ENCODE results near the gene MAD1L1.

The MAD1L1 gene

DNA sequence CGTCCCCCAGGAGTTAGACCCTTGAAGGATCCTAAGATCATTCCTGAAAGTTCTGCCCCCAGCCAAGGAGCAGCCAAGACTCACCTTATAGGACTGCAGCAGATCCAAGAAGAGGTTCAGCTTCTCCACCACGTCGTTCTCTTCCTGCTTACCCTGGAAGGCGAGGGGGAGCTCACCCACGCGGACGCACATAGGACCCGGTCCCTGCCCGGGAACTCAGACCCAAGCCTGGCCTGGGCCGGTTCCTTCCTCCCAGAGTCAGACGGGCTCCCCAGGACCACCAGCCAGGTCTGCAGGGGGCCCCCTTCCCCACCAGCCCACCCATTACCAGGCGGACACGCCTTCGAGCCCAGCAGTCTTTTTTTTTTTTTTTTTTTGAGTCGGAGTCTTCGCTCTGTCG lies 24.9 kb upstream of the MAD1L1 start:
- DNase-seq: no peak

DNA sequence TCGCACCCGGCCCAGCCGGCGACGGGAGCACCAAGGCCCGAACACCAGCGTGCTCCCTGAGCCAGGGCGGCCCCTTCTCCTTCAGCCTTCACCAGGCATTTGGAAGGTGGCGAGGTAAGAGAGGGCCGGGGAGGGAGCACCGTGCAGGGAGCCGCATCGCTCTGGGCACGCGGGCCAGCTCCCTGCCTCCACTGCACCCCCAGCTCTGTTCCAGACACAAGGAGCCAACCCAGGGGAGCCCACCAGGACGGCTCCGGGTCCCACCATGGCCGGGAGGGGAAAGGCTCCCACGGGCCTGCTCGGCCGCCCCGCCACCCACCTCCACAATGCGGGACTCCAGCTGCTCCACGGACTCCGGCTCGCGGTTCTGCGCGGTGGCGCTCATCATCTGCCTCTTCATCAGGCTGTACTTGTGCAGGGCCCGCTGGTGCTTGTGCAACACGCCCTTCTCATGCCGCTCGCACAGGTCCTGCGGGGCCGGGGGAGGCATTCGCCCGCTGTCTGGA lies 24.4 kb upstream of the MAD1L1 start:
- no peak for DNase-seq

DNA sequence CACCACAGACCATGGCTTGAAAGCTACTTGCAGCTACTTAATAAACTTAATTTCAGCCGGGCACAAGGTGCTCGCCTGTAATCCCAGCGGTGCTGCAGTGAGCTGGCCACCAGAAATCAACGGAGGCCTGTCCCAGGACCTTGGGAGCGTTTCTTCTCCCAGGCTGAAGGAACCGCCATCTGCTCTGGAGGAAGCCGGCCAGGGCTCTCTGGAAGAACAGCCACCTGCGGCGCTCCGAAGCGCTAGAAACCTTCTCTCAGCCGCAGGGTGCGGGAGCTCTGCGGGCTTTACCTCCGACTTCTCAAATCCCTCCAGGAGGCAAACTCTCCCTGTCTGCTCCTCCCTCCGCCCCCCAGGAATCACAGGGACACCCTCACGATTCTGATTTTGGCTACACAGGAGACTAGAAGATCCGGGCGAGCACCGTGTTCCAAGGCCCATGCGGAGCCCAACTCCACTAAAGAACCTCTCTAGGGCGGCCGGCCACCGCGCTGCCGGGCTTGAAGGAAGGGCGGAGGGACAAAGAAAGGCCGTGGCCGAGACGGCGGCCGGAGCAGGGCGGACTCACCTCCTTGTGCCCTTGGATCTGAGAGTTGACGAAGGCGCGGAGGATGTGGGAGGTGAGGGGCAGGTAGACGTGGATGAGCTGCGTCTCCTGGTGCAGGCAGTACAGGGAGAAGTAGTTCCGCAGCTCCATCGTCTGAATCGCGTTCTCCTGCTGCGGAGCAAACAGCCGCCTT lies 23.7 kb upstream of the MAD1L1 start:
- DNase-seq: no peak

DNA sequence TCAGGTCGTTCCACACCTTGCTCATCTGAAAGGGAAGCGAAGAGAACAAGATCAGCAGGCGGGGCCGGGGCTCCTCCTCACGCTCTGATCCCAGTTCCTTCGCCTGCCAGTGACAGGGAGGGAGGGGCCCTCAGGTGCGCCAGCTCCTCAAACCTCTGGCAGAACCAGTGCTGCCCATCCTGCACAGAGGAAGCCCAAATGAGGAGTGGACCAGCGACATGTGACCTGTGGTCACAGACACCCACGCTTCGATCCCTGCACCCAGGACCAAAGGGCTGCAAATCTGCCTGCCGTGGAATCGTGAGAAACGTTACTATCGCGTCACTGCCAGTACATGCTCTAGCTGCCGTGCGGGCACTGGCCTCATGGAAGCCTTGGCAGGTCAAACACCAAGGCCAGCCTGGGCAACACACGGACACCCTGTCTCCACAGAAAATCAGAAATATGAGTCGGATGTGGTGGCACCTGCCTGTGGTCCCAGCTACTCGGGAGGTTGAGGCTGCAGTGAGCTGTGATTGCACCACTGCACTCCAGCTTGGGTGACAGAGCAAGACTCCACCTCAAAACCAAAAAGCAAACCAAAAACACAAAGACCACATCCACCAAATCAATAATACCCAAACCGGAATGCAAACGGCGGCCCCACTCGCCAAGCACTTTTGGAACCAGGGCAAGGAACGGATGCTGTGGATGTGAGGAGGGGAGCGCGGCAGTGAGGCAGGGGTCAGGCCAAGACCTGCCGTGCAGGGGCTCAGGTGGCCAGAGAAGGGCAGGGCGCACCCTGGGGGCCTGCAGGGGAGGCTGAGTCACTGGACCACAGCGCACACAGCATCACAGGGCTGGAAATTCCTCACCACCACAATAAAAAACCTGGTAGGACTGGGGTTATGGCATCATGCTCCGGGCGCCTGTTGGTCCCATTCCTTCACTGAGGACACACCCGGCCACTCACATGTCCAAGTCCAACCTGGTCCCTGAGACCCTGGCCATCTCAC lies 22.7 kb upstream of the MAD1L1 start:
- no peak for DNase-seq

DNA sequence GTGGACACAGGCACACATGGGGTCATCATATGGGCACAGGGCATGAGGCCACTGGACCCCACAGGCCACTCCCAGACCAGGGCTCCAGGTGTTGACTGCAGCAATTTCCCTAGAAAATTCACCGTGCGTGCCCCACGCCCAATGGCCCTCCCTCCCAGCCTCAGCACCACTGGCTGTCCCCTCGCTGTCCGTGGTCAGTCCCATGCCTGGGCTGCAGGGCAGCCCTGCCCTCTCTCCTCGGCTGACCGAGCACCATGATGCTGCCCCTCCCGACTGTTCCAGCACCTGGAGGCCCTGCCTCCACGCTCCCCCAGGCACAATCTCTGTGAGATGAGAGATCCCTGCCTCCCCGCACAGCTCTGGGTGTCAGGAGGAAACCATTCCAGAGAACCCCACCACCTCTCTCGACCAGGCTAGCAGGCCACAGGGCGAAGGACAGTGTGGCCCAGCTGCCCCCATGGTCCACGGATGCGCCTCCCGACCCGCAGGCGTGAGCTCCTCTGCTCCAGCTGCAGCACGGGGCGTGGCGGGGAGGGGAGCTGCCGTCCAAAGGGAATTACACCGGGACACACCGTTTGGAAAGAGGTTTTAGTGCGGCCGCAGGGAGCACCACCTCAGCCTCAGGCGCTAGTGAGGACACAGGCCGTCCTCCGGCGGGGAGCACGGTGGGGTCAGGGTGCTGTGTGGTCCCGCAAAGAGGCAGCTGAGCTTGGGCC lies 21.8 kb upstream of the MAD1L1 start:
- no peak for DNase-seq

DNA sequence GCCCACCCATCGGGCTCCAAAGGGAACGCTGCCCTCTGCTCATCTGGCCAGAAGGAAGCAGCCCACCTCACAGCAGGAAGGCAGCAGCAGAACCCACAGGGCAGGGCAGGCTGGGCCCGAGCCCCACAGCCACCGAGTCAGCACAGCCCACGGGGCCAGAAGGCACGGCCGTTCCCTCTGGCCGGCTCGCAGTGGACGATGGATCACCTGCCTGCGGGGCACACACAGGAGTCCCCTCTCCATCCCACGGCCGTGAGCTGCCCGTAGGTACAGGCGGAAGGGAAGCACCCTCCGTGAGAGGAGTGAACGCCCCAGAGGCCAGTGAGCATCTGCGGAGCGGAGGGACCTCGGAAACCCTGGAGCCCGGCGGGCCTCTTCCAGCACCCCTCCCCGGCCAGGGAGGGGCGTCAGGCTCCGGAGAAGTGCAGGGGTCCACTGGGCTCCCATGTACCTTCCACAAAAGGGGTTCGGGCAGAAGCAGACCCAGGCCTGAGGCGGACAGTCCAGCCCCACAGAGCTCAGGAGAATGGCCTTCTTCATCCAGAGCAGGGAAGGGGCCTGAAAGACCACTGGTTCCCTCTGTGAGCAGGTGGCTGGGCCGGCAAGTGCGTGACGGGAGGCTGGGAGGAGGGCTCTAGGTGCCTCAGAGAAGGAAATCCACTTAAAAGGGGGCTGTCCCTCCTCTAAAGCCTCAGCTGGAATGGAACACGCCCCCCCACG lies 20.9 kb upstream of the MAD1L1 start:
- no peak for DNase-seq

DNA sequence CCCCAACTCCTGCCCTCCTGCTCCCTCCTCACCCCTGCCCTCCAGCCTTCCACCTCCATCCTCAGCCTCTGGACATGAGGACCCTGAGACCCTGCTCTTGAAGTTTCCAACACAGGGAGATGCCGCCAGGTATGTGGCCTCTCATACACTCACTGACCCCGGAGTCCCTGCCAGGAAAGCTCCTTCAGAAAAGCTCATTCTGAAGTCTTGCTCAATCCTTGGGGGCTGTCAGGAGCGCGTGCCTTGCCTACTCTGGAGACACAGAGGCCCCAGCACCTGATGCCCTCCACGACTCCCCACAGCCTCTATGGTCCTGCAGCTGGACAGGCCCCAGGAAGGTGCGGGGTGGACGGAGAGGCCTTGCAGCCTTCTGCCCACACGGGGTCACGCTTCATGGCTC lies 20.3 kb upstream of the MAD1L1 start:
- DNase-seq: no peak

DNA sequence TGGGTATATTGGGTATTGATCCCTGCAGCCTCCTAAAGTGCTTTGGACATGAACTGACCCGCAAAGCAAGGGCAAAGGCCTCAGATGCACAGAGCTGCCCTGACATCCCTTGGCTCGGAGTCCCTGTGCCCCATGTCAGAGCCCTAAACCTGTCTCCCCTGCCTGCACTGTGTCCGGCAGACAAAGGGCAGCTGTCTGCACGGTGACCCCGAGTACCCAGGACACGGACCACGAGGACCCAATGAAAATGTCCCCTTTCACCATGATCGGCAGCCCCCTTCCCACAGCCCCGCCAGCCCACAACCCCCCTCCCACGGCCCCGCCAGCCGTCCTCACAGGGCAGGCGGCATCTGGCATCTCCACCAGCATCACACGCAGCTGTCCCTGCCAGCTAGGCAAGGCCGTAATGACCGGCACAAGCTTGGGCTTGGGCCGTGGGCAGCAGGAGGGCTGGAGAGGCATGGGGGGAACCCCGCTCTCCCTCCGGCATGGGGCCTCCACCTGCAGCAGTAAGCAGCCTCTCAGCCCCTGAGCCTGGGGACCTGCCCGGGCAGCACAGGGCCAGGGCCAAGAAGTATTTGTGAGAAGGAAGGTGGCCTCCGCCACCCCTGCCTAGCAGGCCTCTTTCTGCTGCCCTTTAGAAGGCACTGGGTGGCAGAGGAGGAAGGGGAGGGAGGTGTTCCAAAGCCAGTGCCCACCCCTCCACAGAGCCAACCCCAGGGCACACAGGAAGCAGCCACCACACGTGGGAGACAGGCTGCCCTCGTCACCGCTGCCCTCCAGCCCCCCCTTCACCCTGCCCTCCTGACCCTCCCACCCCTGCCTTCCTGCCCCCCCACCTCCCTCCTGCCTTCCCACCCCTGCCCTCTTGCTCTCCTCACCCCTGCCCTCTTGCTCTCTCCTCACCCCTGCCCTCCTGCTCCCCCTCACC lies 19.4 kb upstream of the MAD1L1 start:
- no peak for DNase-seq

DNA sequence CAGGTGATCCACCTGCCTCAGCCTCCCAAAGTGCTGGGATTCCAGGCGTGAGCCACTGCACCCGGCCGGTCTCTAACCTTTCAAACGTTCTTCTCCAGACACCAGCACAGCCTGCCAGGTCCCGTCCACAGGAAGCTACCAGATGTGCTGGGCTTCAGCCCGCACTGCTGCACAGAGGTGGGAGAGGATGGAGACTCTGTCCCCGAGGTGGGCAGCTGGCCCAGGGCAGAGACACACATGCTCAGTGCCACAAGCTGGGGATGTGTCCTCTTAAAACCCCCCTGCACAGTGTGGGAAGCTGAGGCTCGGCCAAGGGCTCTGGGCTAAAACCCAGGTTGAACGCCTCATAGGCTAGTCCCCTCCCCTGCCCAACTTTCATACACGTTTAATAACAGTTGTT lies 18.6 kb upstream of the MAD1L1 start:
- DNase-seq: no peak

DNA sequence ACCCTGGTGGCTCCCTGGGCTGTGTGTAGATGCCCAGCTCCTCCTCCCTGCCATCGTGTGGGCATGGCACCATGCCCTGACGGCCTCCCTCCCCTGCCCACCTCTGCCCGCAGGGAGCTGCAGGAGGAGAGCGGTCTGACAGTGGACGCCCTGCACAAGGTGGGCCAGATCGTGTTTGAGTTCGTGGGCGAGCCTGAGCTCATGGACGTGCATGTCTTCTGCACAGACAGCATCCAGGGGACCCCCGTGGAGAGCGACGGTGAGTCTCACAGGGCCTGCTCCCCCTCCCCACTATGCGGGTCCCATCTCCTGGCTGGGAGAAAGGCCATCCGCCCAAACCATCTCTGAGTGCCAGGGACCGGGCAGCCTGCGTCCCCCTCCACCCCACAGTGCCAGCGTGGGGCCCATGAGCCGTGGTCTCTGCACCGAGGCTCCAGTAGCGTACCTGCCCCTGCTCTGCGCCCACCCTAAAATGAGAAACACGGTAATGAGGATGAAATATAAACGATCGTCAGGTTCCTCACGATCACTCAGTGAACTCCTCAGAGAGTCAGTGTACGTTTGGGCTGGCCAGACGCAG lies 17.1 kb upstream of the MAD1L1 start:
- DNase-seq: no peak

DNA sequence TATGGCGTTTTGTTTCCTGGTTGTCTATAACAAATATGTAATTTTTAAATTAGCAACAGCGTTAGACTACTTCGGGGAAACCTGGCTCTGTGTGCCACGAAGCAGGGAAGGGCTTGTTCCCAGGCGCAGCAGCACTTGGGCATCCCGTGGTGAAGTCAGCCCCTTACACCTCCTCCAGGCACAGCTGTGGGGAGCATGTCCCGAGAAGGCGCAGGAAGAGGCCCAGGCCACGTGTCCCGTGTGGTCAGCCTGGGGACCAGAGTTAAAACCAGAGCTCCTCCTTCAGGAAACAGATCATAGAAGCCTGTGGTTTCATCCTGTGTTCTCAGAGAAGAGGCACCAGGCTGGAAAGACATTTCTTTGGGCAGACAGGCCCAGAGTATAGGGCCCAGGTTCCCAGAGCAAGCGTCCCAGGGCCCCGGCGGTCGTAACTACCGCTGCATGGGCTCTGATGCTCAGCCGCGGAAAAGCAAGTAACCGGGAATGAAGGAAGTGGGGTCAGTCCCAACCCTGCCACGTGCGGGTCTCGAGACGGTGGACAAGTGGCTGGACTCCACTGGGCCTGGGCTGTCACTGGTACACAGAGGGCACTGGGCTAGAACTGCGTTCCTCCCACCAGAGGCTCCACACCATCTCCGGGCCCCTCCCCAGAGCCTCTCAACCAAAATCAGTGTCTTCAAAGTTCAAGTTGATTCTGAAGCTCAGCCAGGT lies 16.4 kb upstream of the MAD1L1 start:
- no peak for DNase-seq

DNA sequence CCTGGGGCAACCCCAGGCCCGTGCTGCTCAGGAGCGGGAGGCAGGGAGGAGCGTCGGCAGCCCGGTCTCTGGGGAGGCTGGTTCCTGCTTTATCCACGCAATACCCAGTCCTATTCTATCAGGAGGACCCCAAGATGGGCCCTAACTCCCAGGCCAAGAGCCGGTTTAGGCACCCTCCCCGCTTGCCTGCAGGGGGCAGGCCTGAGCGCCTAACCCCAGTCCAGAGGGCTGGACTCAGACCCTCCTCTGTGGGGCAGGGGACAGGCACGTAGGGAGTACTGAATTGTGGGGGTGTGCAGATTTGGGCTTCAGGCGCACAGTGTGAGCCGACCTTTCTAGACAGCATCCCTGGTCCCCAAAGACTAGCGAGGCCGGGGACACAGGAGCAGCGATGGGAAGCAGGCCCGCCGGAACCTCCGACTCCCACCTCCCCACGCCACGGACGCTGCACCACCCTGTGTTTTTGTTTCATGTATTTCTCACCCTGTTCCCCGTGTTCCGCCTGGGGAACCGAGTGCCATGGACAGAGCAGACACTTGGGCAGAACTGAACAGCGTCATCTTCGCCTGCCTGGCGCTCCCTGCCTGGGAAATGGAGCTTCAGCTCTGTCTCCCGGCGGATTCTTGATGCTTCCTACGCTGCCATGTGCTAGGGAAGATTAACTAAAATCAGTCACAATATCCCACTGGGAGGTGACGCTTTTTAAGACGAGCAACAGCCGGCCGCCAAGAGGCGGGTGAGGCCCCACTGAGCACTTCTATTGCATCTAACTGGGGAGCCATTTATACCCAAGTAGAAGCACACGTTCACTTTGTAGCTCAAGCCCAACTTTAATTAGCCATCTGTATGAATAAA lies 14.6 kb upstream of the MAD1L1 start:
- no peak for DNase-seq

DNA sequence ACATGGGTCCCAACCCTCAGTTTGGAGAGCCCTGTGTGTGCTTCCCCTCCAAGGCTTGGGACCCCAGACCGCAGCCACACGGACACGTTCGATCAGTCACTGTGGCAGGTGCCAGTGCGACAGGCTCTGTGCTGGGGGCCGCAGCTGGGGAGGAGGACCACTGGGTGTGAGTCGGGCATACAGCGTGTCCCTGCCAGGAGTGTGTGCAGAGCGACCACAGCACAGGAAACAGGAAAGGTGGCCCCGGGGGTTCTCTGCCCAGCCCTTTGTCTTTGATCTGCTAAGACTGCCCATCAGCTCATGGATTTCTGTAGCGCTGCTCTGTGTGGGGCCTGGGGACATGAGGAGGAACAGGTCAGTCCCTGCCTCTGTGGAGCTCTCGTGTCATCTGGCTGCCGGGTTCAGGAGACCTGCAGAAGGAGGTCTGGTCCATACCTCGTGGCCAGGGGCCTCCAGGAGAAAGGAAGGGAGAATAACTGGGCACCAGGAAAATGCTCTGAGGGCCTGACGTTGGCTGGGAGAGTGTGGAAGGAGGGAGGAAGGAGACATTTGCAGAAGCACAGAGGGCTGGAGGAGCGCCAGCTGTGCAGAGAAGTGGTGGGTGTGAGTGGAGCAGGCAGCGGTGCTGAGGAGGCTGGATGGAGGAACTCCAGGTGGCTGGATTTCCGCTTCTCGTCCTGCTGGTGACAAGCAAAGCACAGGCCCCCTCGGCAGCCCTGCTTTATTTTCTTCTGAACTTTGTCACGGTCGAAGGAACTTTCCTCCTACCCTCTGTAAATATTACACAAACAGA lies 13.3 kb upstream of the MAD1L1 start:
- no peak for DNase-seq

DNA sequence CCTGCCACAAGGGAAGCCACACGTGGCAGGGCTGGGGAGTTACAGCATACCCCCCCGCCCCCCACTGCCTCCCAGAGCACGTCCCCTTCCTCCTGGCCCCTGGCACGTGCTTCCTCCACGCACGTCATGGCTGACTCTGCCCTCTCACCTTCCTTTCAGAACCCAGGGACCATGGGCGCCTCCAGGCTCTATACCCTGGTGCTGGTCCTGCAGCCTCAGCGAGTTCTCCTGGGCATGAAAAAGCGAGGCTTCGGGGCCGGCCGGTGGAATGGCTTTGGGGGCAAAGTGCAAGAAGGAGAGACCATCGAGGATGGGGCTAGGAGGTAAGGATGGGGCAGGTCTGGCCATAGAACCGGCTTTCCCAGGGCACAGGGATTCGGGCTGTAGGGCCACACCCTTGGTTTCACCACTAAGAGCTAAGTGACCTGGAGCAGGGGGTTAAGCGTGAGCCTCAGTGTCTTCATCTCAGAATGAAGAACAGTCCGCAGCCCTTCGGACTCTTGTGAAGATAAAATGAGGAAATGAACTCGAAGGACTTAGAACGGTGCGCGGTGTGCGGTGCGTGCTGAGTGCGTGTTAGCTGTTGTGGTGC lies 11.8 kb upstream of the MAD1L1 start:
- no peak for DNase-seq

DNA sequence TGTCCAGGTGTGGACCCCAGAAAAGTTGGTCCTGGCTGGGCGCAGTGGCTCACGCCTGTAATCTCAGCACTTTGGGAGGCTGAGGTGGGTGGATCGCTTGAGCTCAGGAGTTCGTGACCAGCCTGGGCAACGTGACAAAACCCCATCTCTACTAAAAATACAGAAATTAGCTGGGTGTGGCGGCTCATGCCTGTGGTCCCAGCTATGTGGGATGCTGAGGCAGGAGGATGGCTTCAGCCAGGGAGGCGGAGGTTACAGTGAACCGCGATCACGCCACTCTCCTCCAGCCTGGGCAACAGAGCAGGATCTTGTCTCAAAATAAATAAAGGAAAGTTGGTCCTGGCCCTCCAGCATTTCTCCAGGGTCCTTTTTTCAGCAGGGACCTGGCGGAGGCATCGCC lies 10.7 kb upstream of the MAD1L1 start:
- no peak for DNase-seq

DNA sequence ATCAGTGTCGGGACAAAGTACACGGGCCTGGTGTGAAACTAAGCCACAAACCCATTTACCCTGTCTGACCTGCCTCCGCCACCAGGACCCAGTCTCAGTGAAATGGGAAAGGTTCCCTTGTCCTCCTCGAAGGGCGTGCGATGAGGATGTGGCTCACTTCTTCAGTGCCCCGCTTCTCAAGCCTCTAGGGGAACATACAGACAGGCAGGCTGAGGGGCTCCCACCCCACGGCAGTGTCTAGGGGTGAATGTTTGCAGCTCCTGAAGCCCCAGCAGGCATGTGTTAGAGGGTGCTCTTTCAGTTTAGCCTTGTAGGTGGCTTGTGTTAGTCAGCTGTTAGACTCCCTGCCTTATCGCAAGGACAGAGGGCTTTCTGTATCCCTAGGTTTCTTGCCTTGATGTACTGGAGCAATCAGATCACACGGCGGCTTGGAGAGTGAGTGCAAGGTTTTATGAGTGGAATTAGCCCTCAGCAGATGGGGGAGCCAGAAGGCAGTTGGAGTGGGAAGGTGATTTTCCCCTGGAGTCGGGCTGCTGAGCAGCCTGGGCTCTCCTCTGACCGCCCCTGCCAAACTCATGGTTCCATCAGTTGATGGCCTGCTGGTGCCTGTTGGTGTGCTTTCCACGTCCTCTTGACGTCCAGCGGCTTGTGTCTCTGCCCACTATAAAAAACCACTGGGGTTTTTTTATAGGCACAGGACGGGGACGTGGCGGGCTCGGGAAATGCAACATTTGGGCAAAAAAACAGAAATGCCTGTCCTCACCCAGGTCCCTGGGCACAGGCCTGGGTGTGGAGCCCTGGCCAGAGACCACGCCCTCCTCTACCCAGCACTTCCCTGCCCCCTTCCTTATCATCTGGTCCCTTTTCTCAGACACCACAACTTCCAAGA lies 10.0 kb upstream of the MAD1L1 start:
- peak; percentile 25 for DNase-seq
